ENCODE results near the gene RAB39A.
"Not testable (repeated sequence)": the region's sequence is repeated elsewhere in the genome, so short reads cannot be mapped to it uniquely, and the experiment has no call there.

RAB39A gene

GRCh38 chr11:107931206-107931605 is 3.0 kb downstream of the RAB39A start:
- H3K9me3 Mint-ChIP-seq = no peaks in the 10 kb centered on the region
- no peaks in the 10 kb centered on the region for H3K36me3 Mint-ChIP-seq (ENCODE audit: low read depth)
- no peak overlapping the region for H3K4me3 Mint-ChIP-seq
- H3K27ac Mint-ChIP-seq = no peak overlapping the region
- H3K4me1 Mint-ChIP-seq (ENCODE audit: low read depth) = peaks cover 12% of the 10 kb centered on the region
- peaks cover 16% of the 10 kb centered on the region for H3K27me3 Mint-ChIP-seq

- Mint-ChIP-seq H3K36me3 (ENCODE audit: low read depth) (no peaks in the 10 kb centered on the region), H3K27ac (no peak overlapping the region), H3K9me3 (no peaks in the 10 kb centered on the region), H3K4me3 (no peak overlapping the region), H3K4me1 (ENCODE audit: low read depth) (no peaks in the 10 kb centered on the region), H3K27me3 (peaks cover 12% of the 10 kb centered on the region)
Observed at GRCh38 chr11:107947904-107948303, 19.7 kb downstream of the RAB39A start.

- H3K4me1 Mint-ChIP-seq (ENCODE audit: low read depth); H3K27ac Mint-ChIP-seq; H3K9me3 Mint-ChIP-seq; H3K36me3 Mint-ChIP-seq (ENCODE audit: low read depth); H3K4me3 Mint-ChIP-seq: not testable (repeated sequence)
- H3K27me3 Mint-ChIP-seq = peaks cover 12% of the 10 kb centered on the region
Observed at GRCh38 chr11:107948328-107948727, 20.1 kb downstream of the RAB39A start.

GRCh38 chr11:107951155-107951554 is 22.9 kb downstream of the RAB39A start:
- H3K27me3 Mint-ChIP-seq = peaks cover 16% of the 10 kb centered on the region
- no peaks in the 10 kb centered on the region for H3K36me3 Mint-ChIP-seq (ENCODE audit: low read depth)
- no peaks in the 10 kb centered on the region for H3K9me3 Mint-ChIP-seq
- no peak overlapping the region for H3K4me3 Mint-ChIP-seq
- no peaks in the 10 kb centered on the region for H3K4me1 Mint-ChIP-seq (ENCODE audit: low read depth)
- H3K27ac Mint-ChIP-seq = no peak overlapping the region

GRCh38 chr11:107953446-107953845 is 25.2 kb downstream of the RAB39A start:
- H3K4me1 Mint-ChIP-seq (ENCODE audit: low read depth) = no peaks in the 10 kb centered on the region
- no peaks in the 10 kb centered on the region for H3K9me3 Mint-ChIP-seq
- no peak overlapping the region for H3K27ac Mint-ChIP-seq
- no peaks in the 10 kb centered on the region for H3K36me3 Mint-ChIP-seq (ENCODE audit: low read depth)
- H3K27me3 Mint-ChIP-seq = peaks cover 30% of the 10 kb centered on the region
- no peak overlapping the region for H3K4me3 Mint-ChIP-seq

GRCh38 chr11:107956543-107956942 is 28.3 kb downstream of the RAB39A start:
- Mint-ChIP-seq H3K36me3 (ENCODE audit: low read depth) (no peaks in the 10 kb centered on the region), H3K27me3 (peaks cover 36% of the 10 kb centered on the region), H3K4me3 (no peak overlapping the region)

GRCh38 chr11:107957109-107957588 is 28.9 kb downstream of the RAB39A start:
- no peak overlapping the region for H3K4me3 Mint-ChIP-seq
- no peak overlapping the region for H3K27ac Mint-ChIP-seq
- H3K4me1 Mint-ChIP-seq (ENCODE audit: low read depth) = no peaks in the 10 kb centered on the region

More at GRCh38 chr11:107956543-107956942, 28.3 kb downstream of the RAB39A start:
- H3K4me1 Mint-ChIP-seq (ENCODE audit: low read depth) = no peaks in the 10 kb centered on the region
- no peaks in the 10 kb centered on the region for H3K9me3 Mint-ChIP-seq
- H3K27ac Mint-ChIP-seq = no peak overlapping the region

GRCh38 chr11:107961480-107961879 is 33.2 kb downstream of the RAB39A start:
- H3K4me1 Mint-ChIP-seq (ENCODE audit: low read depth) = no peaks in the 10 kb centered on the region

More at GRCh38 chr11:107957109-107957588, 28.9 kb downstream of the RAB39A start:
- Mint-ChIP-seq H3K9me3 (no peaks in the 10 kb centered on the region), H3K36me3 (ENCODE audit: low read depth) (no peaks in the 10 kb centered on the region), H3K27me3 (peaks cover 36% of the 10 kb centered on the region)

GRCh38 chr11:107962181-107962580 is 33.9 kb downstream of the RAB39A start:
- Mint-ChIP-seq H3K36me3 (ENCODE audit: low read depth) (no peaks in the 10 kb centered on the region), H3K4me3 (no peak overlapping the region), H3K27me3 (peaks cover 18% of the 10 kb centered on the region), H3K9me3 (no peaks in the 10 kb centered on the region), H3K4me1 (ENCODE audit: low read depth) (no peaks in the 10 kb centered on the region), H3K27ac (no peak overlapping the region)

More at GRCh38 chr11:107961480-107961879, 33.2 kb downstream of the RAB39A start:
- peaks cover 25% of the 10 kb centered on the region for H3K27me3 Mint-ChIP-seq
- H3K9me3 Mint-ChIP-seq = no peaks in the 10 kb centered on the region
- H3K4me3 Mint-ChIP-seq = no peak overlapping the region
- H3K36me3 Mint-ChIP-seq (ENCODE audit: low read depth) = no peaks in the 10 kb centered on the region
- no peak overlapping the region for H3K27ac Mint-ChIP-seq

- H3K4me1 Mint-ChIP-seq (ENCODE audit: low read depth) = no peaks in the 10 kb centered on the region
- H3K4me3 Mint-ChIP-seq = no peak overlapping the region
- H3K27ac Mint-ChIP-seq = no peak overlapping the region
- no peaks in the 10 kb centered on the region for H3K9me3 Mint-ChIP-seq
- H3K36me3 Mint-ChIP-seq (ENCODE audit: low read depth) = no peaks in the 10 kb centered on the region
- peaks cover 18% of the 10 kb centered on the region for H3K27me3 Mint-ChIP-seq
Observed at GRCh38 chr11:107963091-107963490, 34.8 kb downstream of the RAB39A start.

- peaks cover 5% of the 10 kb centered on the region for H3K27me3 Mint-ChIP-seq
- H3K27ac Mint-ChIP-seq = no peak overlapping the region
Observed at GRCh38 chr11:107969219-107969618, 41.0 kb downstream of the RAB39A start.

GRCh38 chr11:107970049-107970448 is 41.8 kb downstream of the RAB39A start:
- H3K4me1 Mint-ChIP-seq (ENCODE audit: low read depth) = no peaks in the 10 kb centered on the region
- H3K27ac Mint-ChIP-seq = no peak overlapping the region
- peaks cover 5% of the 10 kb centered on the region for H3K27me3 Mint-ChIP-seq
- no peaks in the 10 kb centered on the region for H3K36me3 Mint-ChIP-seq (ENCODE audit: low read depth)
- no peaks in the 10 kb centered on the region for H3K9me3 Mint-ChIP-seq
- no peak overlapping the region for H3K4me3 Mint-ChIP-seq

More at GRCh38 chr11:107969219-107969618, 41.0 kb downstream of the RAB39A start:
- Mint-ChIP-seq H3K9me3 (no peaks in the 10 kb centered on the region), H3K4me3 (no peak overlapping the region), H3K36me3 (ENCODE audit: low read depth) (no peaks in the 10 kb centered on the region), H3K4me1 (ENCODE audit: low read depth) (no peaks in the 10 kb centered on the region)

- no peaks in the 10 kb centered on the region for H3K9me3 Mint-ChIP-seq
- H3K4me3 Mint-ChIP-seq = no peak overlapping the region
- no peak overlapping the region for H3K27ac Mint-ChIP-seq
- H3K4me1 Mint-ChIP-seq (ENCODE audit: low read depth) = no peaks in the 10 kb centered on the region
- H3K27me3 Mint-ChIP-seq = peaks cover 4% of the 10 kb centered on the region
- H3K36me3 Mint-ChIP-seq (ENCODE audit: low read depth) = no peaks in the 10 kb centered on the region
Observed at GRCh38 chr11:107973641-107974040, 45.4 kb downstream of the RAB39A start.

GRCh38 chr11:107988397-107989158 is 60.3 kb downstream of the RAB39A start:
- no peak overlapping the region for H3K27ac Mint-ChIP-seq
- H3K36me3 Mint-ChIP-seq (ENCODE audit: low read depth) = no peaks in the 10 kb centered on the region
- H3K4me1 Mint-ChIP-seq (ENCODE audit: low read depth) = no peaks in the 10 kb centered on the region
- no peak overlapping the region for H3K4me3 Mint-ChIP-seq
- peaks cover 3% of the 10 kb centered on the region for H3K27me3 Mint-ChIP-seq
- H3K9me3 Mint-ChIP-seq = no peaks in the 10 kb centered on the region

- Mint-ChIP-seq H3K27ac (no peak overlapping the region), H3K36me3 (ENCODE audit: low read depth) (no peaks in the 10 kb centered on the region), H3K9me3 (no peaks in the 10 kb centered on the region), H3K4me3 (no peak overlapping the region), H3K27me3 (peaks cover 9% of the 10 kb centered on the region), H3K4me1 (ENCODE audit: low read depth) (no peaks in the 10 kb centered on the region)
Observed at GRCh38 chr11:107991868-107992414, 63.7 kb downstream of the RAB39A start.

Data from stimulated activated naive CD8-positive, alpha-beta T cell treated with anti-CD3 and anti-CD28 coated beads, Interleukin-15, Interleukin-2, amounts not matched to agents 100 ng/mL and 50 ng/mL, for 24 hours (primary cell).